Measurements from ENCODE around the gene NLGN1. TPM values are rescaled to one million over a fixed set of nuclear protein-coding genes. Genes with fewer than 3 reads are reported as not detected.
"Not testable (repeated sequence)": the region's sequence is repeated elsewhere in the genome, so short reads cannot be mapped to it uniquely, and the experiment has no call there.

Gene NLGN1
- total RNA-seq, 4 donors from 2014 or later: 2.2 to 5.8 (median 3.0) TPM

- no peak overlapping the region for H3K27ac ChIP-seq
- H3K27me3 ChIP-seq: no peaks in the 10 kb centered on the region
- 67% methylated on average over 4 of the region's 4 CpGs for WGBS
- H3K4me1 ChIP-seq: no peaks in the 10 kb centered on the region
- no peaks in the 10 kb centered on the region for H3K36me3 ChIP-seq
- DNase-seq (ENCODE audit: low spot score in 2 of 2): no peak
- no peak for TF ChIP-seq POLR2A (IDR thresholded peaks at IDR 0.05)
- no peak for TF ChIP-seq EP300 (IDR thresholded peaks at IDR 0.05)
- TF ChIP-seq POLR2AphosphoS5 (IDR thresholded peaks at IDR 0.05): no peak
- TF ChIP-seq CTCF (IDR thresholded peaks at IDR 0.05): no peak
- H3K4me3 ChIP-seq: no peak overlapping the region
- H3K9me3 ChIP-seq: no peaks in the 10 kb centered on the region
These were observed 809.2 kb downstream of the NLGN1 start for GRCh38 chr3:174206607-174207192.

GRCh38 chr3:174208161-174208560 is 810.6 kb downstream of the NLGN1 start:
- Histone ChIP-seq H3K36me3 (no peaks in the 10 kb centered on the region), H3K27me3 (no peaks in the 10 kb centered on the region), H3K27ac (no peak overlapping the region), H3K9me3 (no peaks in the 10 kb centered on the region), H3K4me1 (no peaks in the 10 kb centered on the region), H3K4me3 (no peak overlapping the region)
- no peak for DNase-seq (ENCODE audit: low spot score in 2 of 2)
- TF ChIP-seq POLR2AphosphoS5 (IDR thresholded peaks at IDR 0.05) (no peak), POLR2A (IDR thresholded peaks at IDR 0.05) (no peak), EP300 (IDR thresholded peaks at IDR 0.05) (no peak), CTCF (IDR thresholded peaks at IDR 0.05) (no peak)
- WGBS: 90% methylated on average over 2 of the region's 2 CpGs

- H3K27me3 ChIP-seq; H3K36me3 ChIP-seq; H3K9me3 ChIP-seq; H3K27ac ChIP-seq; DNase-seq (ENCODE audit: low spot score in 2 of 2); H3K4me1 ChIP-seq; H3K4me3 ChIP-seq: not testable (repeated sequence)
- 94% methylated on average over 9 of the region's 24 CpGs for WGBS
These were observed 814.4 kb downstream of the NLGN1 start for GRCh38 chr3:174211896-174212295.

GRCh38 chr3:174215456-174215855 is 817.9 kb downstream of the NLGN1 start:
- Histone ChIP-seq H3K4me3 (no peak overlapping the region), H3K36me3 (no peaks in the 10 kb centered on the region), H3K27me3 (no peaks in the 10 kb centered on the region), H3K27ac (no peak overlapping the region), H3K9me3 (no peaks in the 10 kb centered on the region), H3K4me1 (no peaks in the 10 kb centered on the region)
- no peak for TF ChIP-seq POLR2A (IDR thresholded peaks at IDR 0.05)
- no peak for TF ChIP-seq EP300 (IDR thresholded peaks at IDR 0.05)
- TF ChIP-seq CTCF (IDR thresholded peaks at IDR 0.05): no peak
- no peak for TF ChIP-seq POLR2AphosphoS5 (IDR thresholded peaks at IDR 0.05)
- no peak for DNase-seq (ENCODE audit: low spot score in 2 of 2)
- WGBS: 52% methylated on average over 5 of the region's 5 CpGs

- no peaks in the 10 kb centered on the region for H3K4me1 ChIP-seq
- H3K27ac ChIP-seq: no peak overlapping the region
- no peak overlapping the region for H3K4me3 ChIP-seq
- 82% methylated on average over 2 of the region's 2 CpGs for WGBS
- DNase-seq (ENCODE audit: low spot score in 2 of 2): no peak
- TF ChIP-seq CTCF (IDR thresholded peaks at IDR 0.05): no peak
- TF ChIP-seq EP300 (IDR thresholded peaks at IDR 0.05): no peak
- no peak for TF ChIP-seq POLR2A (IDR thresholded peaks at IDR 0.05)
- no peak for TF ChIP-seq POLR2AphosphoS5 (IDR thresholded peaks at IDR 0.05)
- no peaks in the 10 kb centered on the region for H3K36me3 ChIP-seq
- no peaks in the 10 kb centered on the region for H3K27me3 ChIP-seq
- H3K9me3 ChIP-seq: no peaks in the 10 kb centered on the region
These were observed 818.5 kb downstream of the NLGN1 start for GRCh38 chr3:174216019-174216418.

All from suprapubic skin (tissue), 4 donors.